Fibroblast of upper back skin (primary cell): ENCODE results near the gene KCNIP1.

Source experiments
- DNase-seq: peaks from one replicate; pipeline ENCODE4 v3.0.0-alpha.2; 2013

The KCNIP1 gene

DNA sequence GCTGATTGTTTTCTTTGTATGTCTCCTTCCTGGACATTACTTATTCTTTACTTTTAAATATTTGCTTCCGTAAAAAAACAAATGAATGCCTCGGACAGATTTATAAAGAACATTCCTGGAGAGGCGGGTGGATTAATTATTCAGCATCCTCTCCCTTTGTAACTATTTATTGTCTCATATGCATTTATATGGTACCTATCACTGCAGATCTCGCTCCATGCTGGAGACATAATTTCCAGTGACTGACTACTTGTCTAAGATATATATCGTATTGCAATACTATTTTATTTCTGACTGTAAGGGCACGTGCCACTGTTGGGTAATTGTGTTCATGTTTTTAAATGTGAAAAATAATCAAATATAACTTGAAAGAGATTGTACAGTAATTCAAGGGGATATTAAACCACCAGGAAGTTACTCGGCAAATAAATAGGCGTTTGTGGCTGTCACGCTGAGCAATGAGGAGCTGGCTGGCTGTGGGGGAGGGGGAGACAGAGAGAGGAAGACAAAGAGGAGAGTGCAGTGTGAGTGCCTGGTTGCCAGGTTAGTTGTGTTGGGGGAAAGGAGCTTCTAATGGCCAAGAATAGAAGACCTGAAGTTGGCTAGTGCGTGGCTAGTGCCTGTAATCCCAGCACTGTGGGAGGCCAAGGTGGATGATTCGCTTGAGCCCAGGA lies 147.9 kb downstream of the KCNIP1 start:
- DNase-seq, result no peak

DNA sequence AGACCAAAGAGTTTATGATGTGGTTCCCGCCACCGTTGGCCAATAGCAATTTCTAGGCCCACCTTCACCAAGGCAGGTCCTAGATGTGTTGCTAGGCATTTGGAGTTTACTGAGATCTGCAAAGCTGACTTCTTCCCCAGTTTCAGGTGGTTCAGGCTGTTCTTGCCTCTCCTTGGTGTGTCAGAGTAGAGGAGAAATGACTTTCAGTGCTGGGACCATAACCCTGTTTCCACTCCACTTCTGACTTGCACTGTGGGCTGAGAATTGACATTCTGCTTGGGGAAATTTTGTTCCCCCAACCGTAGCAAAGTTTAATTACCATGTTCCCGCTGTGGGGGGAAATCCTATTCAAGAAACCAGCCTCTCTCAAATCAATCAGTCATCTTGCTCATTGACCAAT lies 151.7 kb downstream of the KCNIP1 start:
- no peak for DNase-seq

DNA sequence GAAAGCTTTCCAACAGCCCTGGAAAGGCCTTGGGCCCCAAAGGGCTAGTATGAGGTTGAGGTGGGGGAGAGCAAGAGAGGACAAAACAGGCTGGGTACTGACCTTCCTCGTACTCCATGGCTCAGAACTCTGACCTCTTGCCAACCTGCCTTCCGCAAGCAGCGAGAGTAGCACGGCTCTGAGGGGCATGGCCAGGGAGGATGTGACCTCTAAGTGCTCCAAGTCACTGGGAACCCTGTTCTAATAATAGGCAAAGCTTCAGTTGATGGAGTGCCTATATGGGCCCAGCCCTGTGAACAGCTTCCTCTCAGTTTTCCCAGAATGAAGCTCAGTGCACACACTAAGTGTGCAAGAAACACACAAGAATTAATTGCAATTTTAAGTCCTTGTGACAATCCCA lies 152.1 kb downstream of the KCNIP1 start:
- no peak for DNase-seq

GRCh38 chr5:170656346-170656745 lies 152.5 kb downstream of the KCNIP1 start:
- DNase-seq, result no peak

- no peak for DNase-seq
Measured at GRCh38 chr5:170660531-170660930, 156.7 kb downstream of the KCNIP1 start.

DNA sequence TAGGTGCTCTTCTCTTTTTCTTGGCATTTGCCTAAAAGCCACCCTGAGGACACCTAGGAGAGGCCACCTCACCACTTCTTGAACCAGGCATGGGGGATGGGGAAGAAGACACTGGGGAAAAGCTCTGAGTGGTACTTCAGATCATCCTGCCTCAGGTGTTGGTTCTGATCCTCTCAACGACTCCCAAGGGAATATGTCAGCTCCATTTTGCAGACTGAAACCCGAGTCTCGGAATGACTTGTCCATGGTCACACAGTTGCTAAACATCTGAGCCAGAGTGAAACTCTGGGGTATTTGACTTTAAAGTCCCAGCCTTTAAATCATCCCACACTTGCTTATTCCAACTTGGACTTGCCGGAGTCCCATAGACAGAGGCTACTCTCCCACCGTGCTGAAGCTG lies 159.1 kb downstream of the KCNIP1 start:
- no peak for DNase-seq

- DNase-seq, result no peak
Measured at GRCh38 chr5:170678811-170679210, 175.0 kb downstream of the KCNIP1 start.

DNA sequence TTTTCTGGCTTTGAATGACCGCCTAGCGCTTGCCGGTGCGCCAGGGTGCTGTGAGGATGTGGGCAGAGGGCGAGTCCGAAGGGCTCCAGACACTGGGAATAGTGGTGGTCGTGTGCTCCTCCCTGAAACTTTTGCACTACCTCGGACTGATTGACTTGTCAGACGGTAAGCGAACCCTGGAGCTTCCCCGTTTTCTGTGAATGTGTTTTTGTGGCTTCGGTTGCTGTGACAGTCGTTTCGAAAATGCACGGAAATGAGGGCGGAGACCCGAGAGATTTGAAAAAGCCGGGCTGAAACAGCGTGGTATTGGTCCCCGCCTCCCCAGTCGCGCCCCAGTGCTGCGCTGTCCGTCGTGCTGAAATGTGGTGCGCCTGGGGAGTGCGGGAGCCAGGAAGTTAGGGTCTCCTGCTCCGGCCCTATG lies 177.2 kb downstream of the KCNIP1 start:
- peak; percentile 37 for DNase-seq

GRCh38 chr5:170691657-170692056 lies 187.8 kb downstream of the KCNIP1 start:
- no peak for DNase-seq

DNA sequence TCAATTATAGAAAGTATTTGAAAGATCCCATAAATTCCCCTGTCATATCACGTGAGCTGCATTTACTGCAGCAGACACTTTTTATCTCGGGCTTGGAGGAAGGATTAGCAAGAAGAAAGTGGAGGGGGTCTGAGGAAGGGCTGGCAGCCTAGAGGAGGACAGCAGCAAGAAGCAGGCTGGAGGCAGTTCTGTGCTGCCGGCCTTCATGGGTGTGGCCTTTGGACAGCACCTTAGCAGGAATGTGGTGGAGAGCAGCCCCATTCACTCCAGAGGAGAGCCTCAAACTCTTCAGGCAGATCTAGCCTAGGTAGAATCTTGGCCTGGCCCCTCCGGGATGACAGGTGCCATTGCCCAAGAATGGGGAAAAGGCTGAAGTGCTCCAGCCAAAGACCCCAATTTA lies 189.9 kb downstream of the KCNIP1 start:
- DNase-seq, result no peak

DNA sequence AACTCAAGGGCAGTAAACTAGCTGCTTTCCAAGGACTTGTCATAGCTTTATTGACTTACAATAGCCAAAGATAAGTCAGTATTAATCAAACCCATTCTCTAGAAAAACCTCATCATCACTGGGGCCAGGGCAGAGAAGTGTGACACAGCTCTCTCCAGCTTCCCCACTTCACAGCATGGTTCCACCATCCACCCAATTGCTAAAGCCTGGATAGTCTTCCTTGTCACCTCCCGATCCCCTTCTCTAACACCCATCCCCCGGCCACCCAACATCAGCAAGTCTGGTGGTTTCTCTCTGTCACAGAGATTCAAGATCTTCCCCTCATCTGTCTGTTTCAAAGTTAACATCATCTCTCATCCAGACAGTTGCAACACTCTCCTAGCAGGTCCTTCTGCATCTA lies 191.1 kb downstream of the KCNIP1 start:
- no peak for DNase-seq

- DNase-seq, result no peak
Measured at GRCh38 chr5:170697031-170697430, 193.2 kb downstream of the KCNIP1 start.

- no peak for DNase-seq
Measured at GRCh38 chr5:170700503-170700902, 196.7 kb downstream of the KCNIP1 start.

- DNase-seq, result no peak
Measured at GRCh38 chr5:170701334-170701733, 197.5 kb downstream of the KCNIP1 start.

- DNase-seq, result no peak
Measured at GRCh38 chr5:170704417-170705192, 200.8 kb downstream of the KCNIP1 start.

DNA sequence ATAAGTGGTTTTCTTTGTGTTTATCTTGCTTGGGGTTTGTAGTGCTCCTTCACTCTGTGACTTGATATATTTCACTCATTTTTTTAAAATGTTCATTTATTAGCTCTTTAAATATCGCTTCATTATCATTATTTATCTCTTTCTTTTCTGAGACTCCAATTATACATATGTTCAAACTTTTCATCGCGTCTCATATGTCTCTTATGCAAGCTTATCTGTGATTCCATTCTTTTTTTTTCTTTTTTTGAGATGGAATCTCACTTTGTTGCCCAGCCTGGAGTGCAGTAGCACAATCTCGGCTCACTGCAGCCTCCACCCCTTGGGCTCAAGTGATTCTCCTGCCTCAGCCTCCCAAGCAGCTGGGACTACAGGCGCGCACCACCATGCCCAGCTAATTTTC lies 205.8 kb downstream of the KCNIP1 start:
- no peak for DNase-seq

DNA sequence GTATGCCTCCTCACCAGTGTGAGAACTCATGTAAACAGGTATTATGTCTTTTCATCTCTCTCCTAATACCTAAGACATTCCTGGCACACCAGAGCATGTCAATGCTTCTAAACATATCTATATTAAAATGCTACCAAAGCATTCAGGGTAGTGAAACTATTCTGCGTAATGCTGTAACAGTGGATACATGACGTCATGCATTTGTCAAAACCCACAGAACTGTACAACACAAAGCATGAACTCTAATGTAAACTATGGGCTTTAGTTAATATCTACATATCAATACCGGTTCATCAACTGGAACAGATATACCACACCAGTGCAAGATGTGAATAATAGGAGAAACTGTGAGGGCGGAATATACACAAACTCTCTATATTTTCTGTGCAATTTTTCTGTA lies 207.5 kb downstream of the KCNIP1 start:
- no peak for DNase-seq

- DNase-seq, result no peak
Measured at GRCh38 chr5:170715141-170715540, 211.3 kb downstream of the KCNIP1 start.

DNA sequence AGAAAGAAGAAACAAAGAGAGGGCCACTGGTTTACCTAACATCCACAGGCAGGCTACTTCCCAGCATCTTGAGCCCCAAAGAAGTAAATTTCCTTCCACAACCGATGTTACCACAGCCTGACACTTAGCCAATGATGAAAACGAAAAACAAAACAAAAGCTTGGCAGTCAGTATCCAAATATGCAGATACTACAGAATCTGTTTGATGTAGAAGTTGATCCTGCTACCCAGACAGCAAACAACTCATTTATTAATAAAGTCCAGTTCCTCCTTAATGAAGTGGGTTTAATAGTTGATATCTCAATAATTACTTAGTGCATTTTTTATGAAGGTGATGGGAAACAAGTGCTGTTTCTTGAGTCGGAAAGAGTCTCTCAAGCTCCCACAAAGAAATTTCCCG lies 212.6 kb downstream of the KCNIP1 start:
- DNase-seq, result no peak

- no peak for DNase-seq
Measured at GRCh38 chr5:170719551-170719950, 215.7 kb downstream of the KCNIP1 start.

- no peak for DNase-seq
Measured at GRCh38 chr5:170720179-170720578, 216.4 kb downstream of the KCNIP1 start.

DNA sequence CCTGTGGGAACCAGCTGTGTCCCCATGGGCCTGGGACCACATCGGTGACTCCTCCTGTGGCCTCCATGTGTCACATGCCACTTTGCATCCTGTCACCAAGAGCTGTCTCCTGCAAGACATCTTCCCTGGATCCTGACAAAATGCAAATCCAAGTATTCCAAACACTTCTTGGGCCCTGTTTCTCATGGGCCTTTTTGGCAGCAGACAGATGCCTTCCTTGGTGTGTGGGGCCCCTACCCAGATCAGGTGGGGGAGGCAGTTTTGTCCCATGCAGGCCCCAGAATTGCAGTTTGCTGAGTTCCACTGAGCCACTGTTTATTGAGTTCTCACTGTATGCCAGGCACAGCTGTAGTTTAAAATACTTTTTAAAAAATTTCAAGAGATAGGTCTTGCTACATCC lies 217.2 kb downstream of the KCNIP1 start:
- no peak for DNase-seq

DNA sequence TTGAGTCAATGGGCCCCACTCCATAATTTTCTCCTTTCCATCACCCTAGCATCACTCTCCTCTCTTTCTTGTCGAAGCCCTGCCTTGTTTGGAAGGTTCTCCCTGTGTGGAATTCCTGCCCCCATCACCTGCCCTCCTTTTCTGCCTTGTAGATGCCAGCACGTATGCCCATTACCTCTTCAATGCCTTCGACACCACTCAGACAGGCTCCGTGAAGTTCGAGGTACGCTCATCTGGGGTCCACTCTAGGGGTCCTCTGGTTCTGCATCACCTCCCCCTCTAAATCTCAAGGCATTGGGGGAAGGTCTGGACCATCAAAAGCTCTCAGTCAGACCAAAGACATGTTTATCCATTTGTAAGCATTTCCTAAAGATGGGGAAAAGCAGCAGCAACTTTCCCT lies 217.9 kb downstream of the KCNIP1 start:
- DNase-seq, result no peak

GRCh38 chr5:170722316-170722715 lies 218.5 kb downstream of the KCNIP1 start:
- no peak for DNase-seq

GRCh38 chr5:170731052-170731451 lies 227.2 kb downstream of the KCNIP1 start:
- DNase-seq, result no peak
